K562 (cell line): Measurements from ENCODE around the gene SLC39A13. TPM values are rescaled to one million over a fixed set of nuclear protein-coding genes. Genes with fewer than 3 reads are reported as not detected.

ENCODE experiments used
- CEBPG ChIP-seq, 3 experiments: fragments of 200-800 bp in 1 of 3; sonication (Bioruptor generic) in 1 of 3; sonication (generic) in 1 of 3; formaldehyde crosslinking in 1 of 3; IDR thresholded peaks in 2 of 3; conservative IDR thresholded peaks in 1 of 3; 2 replicates each; pipeline versions ENCODE4 v1.6.1 to v1.8.0; 2016 to 2022; ENCODE audit warnings: missing compliant biosample characterization in 2 of 3, missing genetic modification characterization in 2 of 3, mild to moderate bottlenecking in 1 of 3, missing genetic modification reagents in 1 of 3
- MAFG ChIP-seq: fragments of 450-650 bp; conservative IDR thresholded peaks from 2 replicates; pipeline ENCODE4 v1.6.1; 2016; ENCODE audit warnings: missing genetic modification characterization, missing compliant biosample characterization
- NCOR1 ChIP-seq: fragments of 450-650 bp; IDR thresholded peaks from 2 replicates; pipeline ENCODE4 v1.6.1; 2016; ENCODE audit warnings: mild to moderate bottlenecking, moderate library complexity
- SAFB2 ChIP-seq: fragments of 200-400 bp; formaldehyde crosslinking; IDR thresholded peaks from 2 replicates; pipeline ENCODE4 v1.6.1; 2018; ENCODE audit warnings: borderline replicate concordance, low read length, low read depth, moderate library complexity; ENCODE audit not compliant: severe bottlenecking
- ZNF12 ChIP-seq: sonication (generic); formaldehyde crosslinking; IDR thresholded peaks from 2 replicates; pipeline ENCODE4 v1.4.0; 2020; ENCODE audit warnings: mild to moderate bottlenecking, missing genetic modification reagents
- ZNF76 ChIP-seq: fragments of 250-450 bp; sonication (Bioruptor Pico); IDR thresholded peaks from 2 replicates; pipeline ENCODE4 v1.4.0; 2020; ENCODE audit warnings: mild to moderate bottlenecking, moderate library complexity, borderline replicate concordance
- ZNF764 ChIP-seq: fragments of 250-450 bp; sonication (Bioruptor Pico); IDR thresholded peaks from 2 replicates; pipeline ENCODE4 v1.4.0; 2020; ENCODE audit warnings: low read depth, mild to moderate bottlenecking, moderate library complexity
- polyA plus RNA-seq, 8 experiments: library from polyadenylated mRNA; depleted of rRNA in 4 of 8; stranded (reverse) in 5 of 8; unstranded in 3 of 8; fragments of >200 nt; fragmentation: Nextera tagmentation in 2 of 8; fragmentation: Illumina TruSeq in 1 of 8; extraction: Ambion mirVana in 2 of 8; extraction: Trizol in 1 of 8; gene quantifications; 2 replicates each; pipeline versions ENCODE4 v1.2.1 to v1.2.3, GENCODE V29; 2011 to 2014; ENCODE audit warnings: inconsistent platforms in 1 of 8, missing spikeins in 1 of 8
- total RNA-seq, 7 experiments: library from RNA; depleted of rRNA in 6 of 7; stranded (reverse); fragments of >200 nt in 6 of 7; fragmentation: Illumina TruSeq in 2 of 7; extraction: Trizol in 2 of 7; gene quantifications; 2 replicates each; pipeline versions ENCODE4 v1.2.1 to v1.2.3, GENCODE V29; 2011 to 2021; ENCODE audit warnings: low replicate concordance in 1 of 7
- TF ChIP-seq, protein P1 (sequence below): sonication (generic); formaldehyde crosslinking; IDR thresholded peaks from 2 replicates; pipeline ENCODE4 v1.8.0; 2022; ENCODE audit warnings: mild to moderate bottlenecking, low read depth, missing genetic modification reagents
- TF ChIP-seq, protein P2 (sequence below): fragments of 450-650 bp; IDR thresholded peaks from 2 replicates; pipeline ENCODE4 v1.7.0; 2016; ENCODE audit warnings: borderline replicate concordance
- TF ChIP-seq, protein P3 (sequence below): fragments of 200-600 bp; sonication (generic); IDR thresholded peaks from one replicate; pipeline ENCODE4 v1.6.1; 2012; ENCODE audit warnings: mild to moderate bottlenecking, low read depth, low read length, inconsistent platforms

Gene SLC39A13
- total and polyA plus RNA-seq, 9 of the 15 experiments (the other 6 are each of a cell fraction or from before 2014, with no cell fraction given): 0.17 to 15.9 (median 3.2) TPM

DNA sequence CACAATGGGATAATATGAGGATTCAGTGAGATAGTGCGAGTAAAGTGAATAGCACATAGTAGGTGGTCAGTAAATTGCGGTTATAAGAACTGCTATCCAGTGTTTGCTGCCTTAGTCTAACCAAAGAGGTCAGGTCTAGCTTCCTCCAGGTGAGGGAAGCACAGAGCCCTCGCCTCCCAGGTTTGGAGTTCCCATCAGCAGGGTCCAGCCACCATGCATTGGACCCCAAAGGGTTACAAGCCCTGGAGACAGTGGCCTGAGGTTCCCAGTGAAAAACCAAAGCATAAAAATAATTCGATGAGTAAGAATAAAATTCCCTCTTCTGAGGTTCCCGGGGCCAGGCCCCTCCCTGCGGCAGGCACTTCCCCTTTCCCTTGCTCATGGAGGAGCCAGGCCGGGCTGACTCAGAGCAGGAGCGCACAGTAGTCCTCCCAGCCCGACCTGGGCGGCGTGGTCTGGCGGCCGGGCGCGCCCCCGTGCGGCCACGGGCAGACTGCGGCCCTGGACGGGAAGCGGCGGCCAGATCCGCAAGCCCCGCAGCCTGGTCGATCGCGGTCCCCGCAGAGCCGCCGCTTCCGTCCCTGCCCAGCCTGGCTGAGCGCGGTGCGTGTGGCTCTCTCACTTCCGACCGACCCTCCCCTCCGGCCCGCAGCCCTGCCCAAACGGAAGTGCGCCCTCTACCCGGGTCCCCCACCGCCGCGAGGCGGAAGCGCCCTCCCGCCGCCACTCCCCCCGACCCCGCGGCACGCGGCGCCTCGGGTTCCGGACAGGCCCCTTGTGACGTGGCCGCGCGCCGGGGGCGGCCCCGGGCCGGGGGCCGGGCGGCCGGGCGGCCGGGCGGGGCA lies at the start of gene SLC39A13 (continued):
- TF ChIP-seq, protein P1, sequence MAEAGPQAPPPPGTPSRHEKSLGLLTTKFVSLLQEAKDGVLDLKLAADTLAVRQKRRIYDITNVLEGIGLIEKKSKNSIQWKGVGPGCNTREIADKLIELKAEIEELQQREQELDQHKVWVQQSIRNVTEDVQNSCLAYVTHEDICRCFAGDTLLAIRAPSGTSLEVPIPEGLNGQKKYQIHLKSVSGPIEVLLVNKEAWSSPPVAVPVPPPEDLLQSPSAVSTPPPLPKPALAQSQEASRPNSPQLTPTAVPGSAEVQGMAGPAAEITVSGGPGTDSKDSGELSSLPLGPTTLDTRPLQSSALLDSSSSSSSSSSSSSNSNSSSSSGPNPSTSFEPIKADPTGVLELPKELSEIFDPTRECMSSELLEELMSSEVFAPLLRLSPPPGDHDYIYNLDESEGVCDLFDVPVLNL (CRISPR knock-in tag): no peak
- no peak for TF ChIP-seq CEBPG (CRISPR knock-in tag; IDR thresholded peaks at IDR 0.05)
- TF ChIP-seq CEBPG (tag; conservative IDR thresholded peaks at IDR 0.05 in 1 of 2, IDR thresholded peaks at IDR 0.05 in 1 of 2): no peak
- TF ChIP-seq, protein P2, sequence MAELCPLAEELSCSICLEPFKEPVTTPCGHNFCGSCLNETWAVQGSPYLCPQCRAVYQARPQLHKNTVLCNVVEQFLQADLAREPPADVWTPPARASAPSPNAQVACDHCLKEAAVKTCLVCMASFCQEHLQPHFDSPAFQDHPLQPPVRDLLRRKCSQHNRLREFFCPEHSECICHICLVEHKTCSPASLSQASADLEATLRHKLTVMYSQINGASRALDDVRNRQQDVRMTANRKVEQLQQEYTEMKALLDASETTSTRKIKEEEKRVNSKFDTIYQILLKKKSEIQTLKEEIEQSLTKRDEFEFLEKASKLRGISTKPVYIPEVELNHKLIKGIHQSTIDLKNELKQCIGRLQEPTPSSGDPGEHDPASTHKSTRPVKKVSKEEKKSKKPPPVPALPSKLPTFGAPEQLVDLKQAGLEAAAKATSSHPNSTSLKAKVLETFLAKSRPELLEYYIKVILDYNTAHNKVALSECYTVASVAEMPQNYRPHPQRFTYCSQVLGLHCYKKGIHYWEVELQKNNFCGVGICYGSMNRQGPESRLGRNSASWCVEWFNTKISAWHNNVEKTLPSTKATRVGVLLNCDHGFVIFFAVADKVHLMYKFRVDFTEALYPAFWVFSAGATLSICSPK: no peak
- TF ChIP-seq ZNF12 (CRISPR knock-in tag): no peak
- TF ChIP-seq, protein P3, sequence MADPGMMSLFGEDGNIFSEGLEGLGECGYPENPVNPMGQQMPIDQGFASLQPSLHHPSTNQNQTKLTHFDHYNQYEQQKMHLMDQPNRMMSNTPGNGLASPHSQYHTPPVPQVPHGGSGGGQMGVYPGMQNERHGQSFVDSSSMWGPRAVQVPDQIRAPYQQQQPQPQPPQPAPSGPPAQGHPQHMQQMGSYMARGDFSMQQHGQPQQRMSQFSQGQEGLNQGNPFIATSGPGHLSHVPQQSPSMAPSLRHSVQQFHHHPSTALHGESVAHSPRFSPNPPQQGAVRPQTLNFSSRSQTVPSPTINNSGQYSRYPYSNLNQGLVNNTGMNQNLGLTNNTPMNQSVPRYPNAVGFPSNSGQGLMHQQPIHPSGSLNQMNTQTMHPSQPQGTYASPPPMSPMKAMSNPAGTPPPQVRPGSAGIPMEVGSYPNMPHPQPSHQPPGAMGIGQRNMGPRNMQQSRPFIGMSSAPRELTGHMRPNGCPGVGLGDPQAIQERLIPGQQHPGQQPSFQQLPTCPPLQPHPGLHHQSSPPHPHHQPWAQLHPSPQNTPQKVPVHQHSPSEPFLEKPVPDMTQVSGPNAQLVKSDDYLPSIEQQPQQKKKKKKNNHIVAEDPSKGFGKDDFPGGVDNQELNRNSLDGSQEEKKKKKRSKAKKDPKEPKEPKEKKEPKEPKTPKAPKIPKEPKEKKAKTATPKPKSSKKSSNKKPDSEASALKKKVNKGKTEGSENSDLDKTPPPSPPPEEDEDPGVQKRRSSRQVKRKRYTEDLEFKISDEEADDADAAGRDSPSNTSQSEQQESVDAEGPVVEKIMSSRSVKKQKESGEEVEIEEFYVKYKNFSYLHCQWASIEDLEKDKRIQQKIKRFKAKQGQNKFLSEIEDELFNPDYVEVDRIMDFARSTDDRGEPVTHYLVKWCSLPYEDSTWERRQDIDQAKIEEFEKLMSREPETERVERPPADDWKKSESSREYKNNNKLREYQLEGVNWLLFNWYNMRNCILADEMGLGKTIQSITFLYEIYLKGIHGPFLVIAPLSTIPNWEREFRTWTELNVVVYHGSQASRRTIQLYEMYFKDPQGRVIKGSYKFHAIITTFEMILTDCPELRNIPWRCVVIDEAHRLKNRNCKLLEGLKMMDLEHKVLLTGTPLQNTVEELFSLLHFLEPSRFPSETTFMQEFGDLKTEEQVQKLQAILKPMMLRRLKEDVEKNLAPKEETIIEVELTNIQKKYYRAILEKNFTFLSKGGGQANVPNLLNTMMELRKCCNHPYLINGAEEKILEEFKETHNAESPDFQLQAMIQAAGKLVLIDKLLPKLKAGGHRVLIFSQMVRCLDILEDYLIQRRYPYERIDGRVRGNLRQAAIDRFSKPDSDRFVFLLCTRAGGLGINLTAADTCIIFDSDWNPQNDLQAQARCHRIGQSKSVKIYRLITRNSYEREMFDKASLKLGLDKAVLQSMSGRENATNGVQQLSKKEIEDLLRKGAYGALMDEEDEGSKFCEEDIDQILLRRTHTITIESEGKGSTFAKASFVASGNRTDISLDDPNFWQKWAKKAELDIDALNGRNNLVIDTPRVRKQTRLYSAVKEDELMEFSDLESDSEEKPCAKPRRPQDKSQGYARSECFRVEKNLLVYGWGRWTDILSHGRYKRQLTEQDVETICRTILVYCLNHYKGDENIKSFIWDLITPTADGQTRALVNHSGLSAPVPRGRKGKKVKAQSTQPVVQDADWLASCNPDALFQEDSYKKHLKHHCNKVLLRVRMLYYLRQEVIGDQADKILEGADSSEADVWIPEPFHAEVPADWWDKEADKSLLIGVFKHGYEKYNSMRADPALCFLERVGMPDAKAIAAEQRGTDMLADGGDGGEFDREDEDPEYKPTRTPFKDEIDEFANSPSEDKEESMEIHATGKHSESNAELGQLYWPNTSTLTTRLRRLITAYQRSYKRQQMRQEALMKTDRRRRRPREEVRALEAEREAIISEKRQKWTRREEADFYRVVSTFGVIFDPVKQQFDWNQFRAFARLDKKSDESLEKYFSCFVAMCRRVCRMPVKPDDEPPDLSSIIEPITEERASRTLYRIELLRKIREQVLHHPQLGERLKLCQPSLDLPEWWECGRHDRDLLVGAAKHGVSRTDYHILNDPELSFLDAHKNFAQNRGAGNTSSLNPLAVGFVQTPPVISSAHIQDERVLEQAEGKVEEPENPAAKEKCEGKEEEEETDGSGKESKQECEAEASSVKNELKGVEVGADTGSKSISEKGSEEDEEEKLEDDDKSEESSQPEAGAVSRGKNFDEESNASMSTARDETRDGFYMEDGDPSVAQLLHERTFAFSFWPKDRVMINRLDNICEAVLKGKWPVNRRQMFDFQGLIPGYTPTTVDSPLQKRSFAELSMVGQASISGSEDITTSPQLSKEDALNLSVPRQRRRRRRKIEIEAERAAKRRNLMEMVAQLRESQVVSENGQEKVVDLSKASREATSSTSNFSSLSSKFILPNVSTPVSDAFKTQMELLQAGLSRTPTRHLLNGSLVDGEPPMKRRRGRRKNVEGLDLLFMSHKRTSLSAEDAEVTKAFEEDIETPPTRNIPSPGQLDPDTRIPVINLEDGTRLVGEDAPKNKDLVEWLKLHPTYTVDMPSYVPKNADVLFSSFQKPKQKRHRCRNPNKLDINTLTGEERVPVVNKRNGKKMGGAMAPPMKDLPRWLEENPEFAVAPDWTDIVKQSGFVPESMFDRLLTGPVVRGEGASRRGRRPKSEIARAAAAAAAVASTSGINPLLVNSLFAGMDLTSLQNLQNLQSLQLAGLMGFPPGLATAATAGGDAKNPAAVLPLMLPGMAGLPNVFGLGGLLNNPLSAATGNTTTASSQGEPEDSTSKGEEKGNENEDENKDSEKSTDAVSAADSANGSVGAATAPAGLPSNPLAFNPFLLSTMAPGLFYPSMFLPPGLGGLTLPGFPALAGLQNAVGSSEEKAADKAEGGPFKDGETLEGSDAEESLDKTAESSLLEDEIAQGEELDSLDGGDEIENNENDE: no peak
- TF ChIP-seq MAFG (tag): no peak
- TF ChIP-seq SAFB2: no peak
- TF ChIP-seq ZNF76: no peak
- TF ChIP-seq ZNF764 (CRISPR knock-in tag): no peak
- no peak for TF ChIP-seq NCOR1
